ENCODE data around the gene CYP4Z1.
"Not testable (repeated sequence)": the region's sequence is repeated elsewhere in the genome, so short reads cannot be mapped to it uniquely, and the experiment has no call there.

The CYP4Z1 gene, protein sequence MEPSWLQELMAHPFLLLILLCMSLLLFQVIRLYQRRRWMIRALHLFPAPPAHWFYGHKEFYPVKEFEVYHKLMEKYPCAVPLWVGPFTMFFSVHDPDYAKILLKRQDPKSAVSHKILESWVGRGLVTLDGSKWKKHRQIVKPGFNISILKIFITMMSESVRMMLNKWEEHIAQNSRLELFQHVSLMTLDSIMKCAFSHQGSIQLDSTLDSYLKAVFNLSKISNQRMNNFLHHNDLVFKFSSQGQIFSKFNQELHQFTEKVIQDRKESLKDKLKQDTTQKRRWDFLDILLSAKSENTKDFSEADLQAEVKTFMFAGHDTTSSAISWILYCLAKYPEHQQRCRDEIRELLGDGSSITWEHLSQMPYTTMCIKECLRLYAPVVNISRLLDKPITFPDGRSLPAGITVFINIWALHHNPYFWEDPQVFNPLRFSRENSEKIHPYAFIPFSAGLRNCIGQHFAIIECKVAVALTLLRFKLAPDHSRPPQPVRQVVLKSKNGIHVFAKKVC

GRCh38 chr1:47067097-47067594, at the start of gene CYP4Z1:
CYP4Z1 (plus strand) TSS chr1:47067231; CDS start chr1:47067491, 260 bp downstream.
- DNase-seq: no peak

DNA sequence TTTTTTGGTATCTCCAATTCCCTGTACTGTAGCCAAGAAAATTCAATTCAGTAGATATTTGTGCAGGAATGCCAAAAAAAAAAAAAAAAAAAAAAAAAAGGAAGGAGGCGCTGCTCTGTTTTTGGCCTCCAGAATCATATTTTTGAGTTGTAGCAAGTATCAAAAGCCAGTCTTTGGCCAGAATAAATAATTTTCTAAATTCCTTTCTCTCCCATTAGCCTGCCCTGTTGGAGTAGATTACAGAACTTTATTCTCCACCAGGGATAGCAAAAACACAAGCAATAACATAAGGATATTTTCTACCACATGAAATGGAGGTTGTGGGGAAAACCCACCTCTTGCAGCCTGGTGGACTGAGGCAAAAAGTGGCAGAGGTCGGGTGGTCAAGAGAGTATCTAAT, 46.0 kb upstream of the CYP4Z1 start:
- DNase-seq: no peak

- no peak for DNase-seq
These were observed 43.5 kb upstream of the CYP4Z1 start, which contains the start of gene CYP4X1 for GRCh38 chr1:47023268-47024140. CYP4X1 (plus strand) TSS chr1:47023669; CDS start chr1:47023818, 149 bp downstream.

- no peak for DNase-seq
These were observed 42.8 kb upstream of the CYP4Z1 start for GRCh38 chr1:47024141-47024801.

DNA sequence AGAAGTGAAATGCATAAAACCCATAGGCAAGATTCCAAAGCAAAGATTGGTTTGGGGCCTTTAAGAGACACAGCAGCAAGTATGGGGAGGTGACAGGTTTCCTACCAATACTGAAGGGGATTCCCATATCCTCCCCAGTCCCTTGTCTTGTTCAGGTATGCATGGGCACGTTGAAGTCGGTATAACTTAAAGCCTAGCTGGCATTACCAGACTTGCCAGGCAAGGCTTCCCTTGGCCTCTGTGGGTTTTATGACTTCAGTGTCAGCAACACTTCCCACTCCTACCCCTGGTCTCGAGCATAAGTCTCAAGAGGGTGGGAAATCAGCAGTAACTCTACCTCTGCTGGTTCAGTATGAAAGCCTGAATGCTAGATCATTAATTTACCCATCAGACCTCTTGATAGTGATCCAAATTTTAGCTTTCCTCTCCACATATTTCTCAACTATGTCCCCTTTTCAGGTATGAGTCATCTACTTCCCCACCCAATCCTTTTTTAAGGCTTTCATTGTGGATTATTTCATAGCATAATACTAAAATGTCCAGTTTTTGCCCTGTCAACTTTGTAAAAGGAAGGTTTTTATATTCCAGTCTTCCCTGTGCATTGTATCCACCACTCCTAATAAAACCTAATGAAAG, 36.7 kb upstream of the CYP4Z1 start:
- DNase-seq: no peak

- DNase-seq: no peak
These were observed 36.0 kb upstream of the CYP4Z1 start for GRCh38 chr1:47031059-47031458.

DNA sequence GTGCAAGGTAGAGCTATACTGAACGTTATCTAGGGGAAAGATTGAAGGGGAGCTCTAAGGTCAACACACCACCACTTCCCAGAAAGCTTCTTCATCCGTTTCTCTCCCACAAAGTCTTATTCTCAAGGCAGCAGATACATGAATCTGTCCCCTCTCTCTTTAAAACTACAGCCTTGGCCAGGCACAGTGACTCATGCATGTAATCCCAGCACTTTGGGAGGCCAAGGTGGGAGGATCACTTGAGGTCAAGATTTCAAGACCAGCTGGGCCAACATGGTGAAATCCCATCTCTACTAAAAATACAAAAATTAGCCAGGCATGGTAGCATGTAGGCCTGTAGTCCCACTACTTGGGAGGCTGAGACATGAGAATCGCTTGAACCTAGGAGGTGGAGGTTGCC, 35.4 kb upstream of the CYP4Z1 start:
- DNase-seq: no peak

DNA sequence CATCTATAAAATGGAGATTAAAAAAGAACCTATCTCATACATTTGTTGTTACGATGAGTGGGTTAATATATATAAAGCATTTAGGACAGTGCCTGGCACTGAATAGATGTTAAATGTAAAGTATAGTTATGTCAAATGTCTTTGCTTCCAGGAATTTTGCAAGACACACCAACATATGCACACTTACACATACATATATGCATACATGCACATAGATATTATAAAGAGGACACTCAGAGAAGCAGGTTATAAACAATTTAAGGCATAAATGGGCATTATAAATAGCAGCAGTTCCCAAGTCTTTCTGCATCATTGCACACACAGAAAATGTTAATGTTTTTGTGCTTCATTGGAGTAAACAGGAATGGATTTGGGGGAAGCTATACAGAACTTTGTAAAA, 30.3 kb upstream of the CYP4Z1 start:
- DNase-seq: no peak

- no peak for DNase-seq
These were observed 7.7 kb upstream of the CYP4Z1 start for GRCh38 chr1:47059376-47059775.

GRCh38 chr1:47069080-47069479, 2.0 kb downstream of the CYP4Z1 start:
- DNase-seq: not testable (repeated sequence)

DNA sequence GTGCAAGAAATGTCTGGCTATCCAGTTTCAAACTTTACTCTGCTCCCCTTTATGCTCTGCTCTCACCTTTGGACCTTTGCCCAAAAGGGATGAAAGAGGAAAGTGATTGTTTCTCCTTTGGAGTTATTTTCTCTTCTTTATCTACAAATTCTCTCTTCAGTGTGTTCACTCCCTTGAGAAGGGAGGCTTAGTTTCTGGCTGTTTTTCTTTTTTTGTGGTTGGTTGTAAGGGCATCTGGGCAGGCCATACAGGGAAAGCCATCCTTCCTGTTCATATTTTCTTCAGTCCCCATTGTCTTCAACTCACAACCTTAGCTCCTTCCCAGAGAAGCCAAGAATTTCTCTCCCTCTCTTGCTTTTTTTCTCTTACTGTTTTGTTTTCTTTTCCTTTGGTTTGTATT, 2.5 kb downstream of the CYP4Z1 start:
- not testable (repeated sequence) for DNase-seq

DNA sequence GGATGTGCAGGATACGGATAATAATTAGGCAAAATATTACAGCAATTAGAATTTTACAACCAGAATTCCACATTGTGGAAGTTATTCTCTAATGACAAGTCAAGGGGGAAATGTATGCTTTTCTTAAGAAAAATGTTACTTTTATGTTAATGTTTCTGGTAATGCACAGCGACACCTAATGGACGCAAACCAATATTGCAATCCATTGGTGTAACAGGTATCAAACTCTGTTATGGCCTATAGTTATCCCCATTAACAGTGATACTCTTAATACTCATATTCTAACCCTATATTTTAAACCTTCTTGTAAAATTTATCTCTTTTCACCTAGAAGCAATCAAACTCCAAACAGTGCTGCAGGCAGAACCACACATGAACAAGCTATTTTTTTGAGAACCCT, 22.3 kb downstream of the CYP4Z1 start:
- not testable (repeated sequence) for DNase-seq

DNA sequence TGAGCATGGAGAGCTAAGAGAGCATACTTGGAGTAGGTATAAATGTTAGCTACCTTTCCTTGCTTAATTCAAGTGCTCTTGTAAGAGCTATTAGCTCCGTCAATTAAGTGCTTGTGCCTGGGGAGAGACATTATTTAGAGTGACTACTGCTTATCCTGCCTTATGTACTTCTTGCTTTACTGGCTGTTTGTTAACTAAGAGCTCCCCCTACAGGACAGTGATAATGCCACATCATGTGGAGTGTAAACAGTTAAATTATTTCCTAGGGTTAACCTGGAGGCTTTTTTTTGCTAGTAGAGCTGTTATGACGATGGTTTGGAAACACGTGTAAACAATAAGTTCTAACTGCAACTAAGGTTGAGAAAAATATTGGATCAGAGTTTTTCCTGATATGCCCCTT, 24.4 kb downstream of the CYP4Z1 start:
- not testable (repeated sequence) for DNase-seq

- no peak for DNase-seq
These were observed 37.8 kb downstream of the CYP4Z1 start for GRCh38 chr1:47104816-47105215.

GRCh38 chr1:47106792-47107191, 39.8 kb downstream of the CYP4Z1 start:
- no peak for DNase-seq

- not testable (repeated sequence) for DNase-seq
These were observed 41.0 kb downstream of the CYP4Z1 start for GRCh38 chr1:47107851-47108574.

DNA sequence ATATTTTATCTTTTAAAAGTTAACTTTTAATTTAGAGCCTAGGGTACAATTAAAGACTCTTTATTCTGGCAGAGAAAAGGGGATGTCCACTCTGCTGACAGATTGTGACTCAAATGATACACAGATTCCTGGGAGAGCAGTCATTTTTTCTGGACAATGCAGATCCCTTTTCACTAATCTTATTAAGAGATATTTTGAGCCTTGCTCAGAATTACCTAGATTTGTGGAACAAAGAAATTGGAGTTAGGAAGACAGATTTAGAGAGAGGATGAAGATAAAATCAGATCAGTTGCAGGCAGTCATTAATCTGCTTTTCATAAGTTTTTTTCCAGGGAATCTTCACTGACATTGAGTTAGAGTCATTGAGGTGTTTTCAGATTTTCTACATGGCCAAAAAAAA, 42.5 kb downstream of the CYP4Z1 start:
- DNase-seq: not testable (repeated sequence)

- DNase-seq: no peak
These were observed 46.1 kb downstream of the CYP4Z1 start for GRCh38 chr1:47113178-47113577.

DNA sequence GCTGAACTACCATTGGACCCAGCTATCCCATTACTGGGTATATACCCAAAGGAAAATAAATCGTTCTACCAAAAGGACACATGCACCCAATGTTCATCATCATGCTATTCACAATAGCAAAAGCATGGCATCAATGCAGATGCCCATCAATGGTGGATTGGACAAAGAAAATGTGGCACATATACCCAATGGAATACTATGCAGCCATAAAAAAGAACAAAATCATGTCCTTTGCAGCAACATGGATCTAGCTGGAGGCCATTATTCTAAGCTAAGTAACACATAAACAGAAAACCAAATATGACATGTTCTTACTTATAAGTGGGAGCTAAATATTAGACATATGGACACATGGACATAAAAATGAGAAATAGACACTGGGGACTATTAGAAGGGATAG, 54.0 kb downstream of the CYP4Z1 start:
- not testable (repeated sequence) for DNase-seq

DNA sequence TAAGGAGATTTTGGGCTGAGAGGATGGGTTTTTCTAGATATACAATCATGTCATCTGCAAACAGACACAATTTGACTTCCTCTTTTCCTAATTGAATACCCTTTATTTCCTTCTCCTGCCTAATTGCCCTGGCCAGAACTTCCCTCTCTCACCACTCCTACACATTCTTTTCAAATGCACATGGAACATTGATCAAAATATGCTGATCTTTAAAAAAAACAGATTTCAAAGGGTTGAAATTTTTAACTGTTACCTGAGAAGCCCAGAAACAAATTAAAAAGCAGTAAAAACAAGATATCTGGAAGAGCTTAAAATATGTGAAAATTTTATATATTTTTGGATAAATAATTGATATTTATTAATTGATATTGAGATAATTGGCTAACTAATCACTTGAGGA, 57.8 kb downstream of the CYP4Z1 start:
- DNase-seq: not testable (repeated sequence)

GRCh38 chr1:47126997-47127396, 60.0 kb downstream of the CYP4Z1 start:
- not testable (repeated sequence) for DNase-seq

DNA sequence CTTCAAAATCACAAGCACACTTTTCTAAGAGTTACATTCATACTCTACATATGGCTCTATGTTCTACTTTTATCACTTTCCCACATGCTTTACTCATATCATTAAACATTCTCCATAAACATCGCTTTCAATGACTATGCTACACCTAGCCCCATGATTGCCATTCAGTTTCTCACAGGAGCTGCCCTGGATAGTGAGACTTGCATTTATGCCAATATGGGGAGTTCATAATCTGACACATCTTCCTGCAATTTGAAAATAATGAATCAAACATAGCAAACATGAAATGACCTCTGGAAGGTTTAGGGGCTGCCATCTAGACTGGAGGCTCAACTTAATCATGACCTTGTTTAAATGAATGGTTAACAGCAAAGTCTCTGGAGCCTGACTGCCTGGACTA, 61.2 kb downstream of the CYP4Z1 start:
- DNase-seq: no peak

Data from activated effector memory CD4-positive, alpha-beta T cell treated with Interleukin-2 at 50 U/mL for 16 hours (primary cell).